BLaER1 (cell line): ENCODE results near the gene HES1.

ENCODE experiments used
- H3K27ac ChIP-seq: shearing (Covaris generic); formaldehyde crosslinking; 2 replicates; pipeline ENCODE4 v1.8.1; 2022
- H3K27me3 ChIP-seq: shearing (Covaris generic); formaldehyde crosslinking; 2 replicates; pipeline ENCODE4 v1.8.1; 2022
- H3K36me3 ChIP-seq: shearing (Covaris generic); formaldehyde crosslinking; 2 replicates; pipeline ENCODE4 v1.8.1; 2022
- H3K4me1 ChIP-seq: shearing (Covaris generic); formaldehyde crosslinking; 2 replicates; pipeline ENCODE4 v1.8.1; 2022
- H3K4me2 ChIP-seq: shearing (Covaris generic); formaldehyde crosslinking; 2 replicates; pipeline ENCODE4 v1.8.1; 2022
- H3K4me3 ChIP-seq: shearing (Covaris generic); formaldehyde crosslinking; 2 replicates; pipeline ENCODE4 v1.8.1; 2022
- H3K9ac ChIP-seq: shearing (Covaris generic); formaldehyde crosslinking; 2 replicates; pipeline ENCODE4 v1.8.1; 2022
- H3K9me3 ChIP-seq: shearing (Covaris generic); formaldehyde crosslinking; 2 replicates; pipeline ENCODE4 v1.8.1; 2022
- H4K20me1 ChIP-seq: shearing (Covaris generic); formaldehyde crosslinking; 2 replicates; pipeline ENCODE4 v1.8.1; 2022
- Cebpa-rat ChIP-seq: shearing (Covaris generic); IDR thresholded peaks from 2 replicates; pipeline ENCODE4 v1.8.1; 2022

Gene HES1

DNA sequence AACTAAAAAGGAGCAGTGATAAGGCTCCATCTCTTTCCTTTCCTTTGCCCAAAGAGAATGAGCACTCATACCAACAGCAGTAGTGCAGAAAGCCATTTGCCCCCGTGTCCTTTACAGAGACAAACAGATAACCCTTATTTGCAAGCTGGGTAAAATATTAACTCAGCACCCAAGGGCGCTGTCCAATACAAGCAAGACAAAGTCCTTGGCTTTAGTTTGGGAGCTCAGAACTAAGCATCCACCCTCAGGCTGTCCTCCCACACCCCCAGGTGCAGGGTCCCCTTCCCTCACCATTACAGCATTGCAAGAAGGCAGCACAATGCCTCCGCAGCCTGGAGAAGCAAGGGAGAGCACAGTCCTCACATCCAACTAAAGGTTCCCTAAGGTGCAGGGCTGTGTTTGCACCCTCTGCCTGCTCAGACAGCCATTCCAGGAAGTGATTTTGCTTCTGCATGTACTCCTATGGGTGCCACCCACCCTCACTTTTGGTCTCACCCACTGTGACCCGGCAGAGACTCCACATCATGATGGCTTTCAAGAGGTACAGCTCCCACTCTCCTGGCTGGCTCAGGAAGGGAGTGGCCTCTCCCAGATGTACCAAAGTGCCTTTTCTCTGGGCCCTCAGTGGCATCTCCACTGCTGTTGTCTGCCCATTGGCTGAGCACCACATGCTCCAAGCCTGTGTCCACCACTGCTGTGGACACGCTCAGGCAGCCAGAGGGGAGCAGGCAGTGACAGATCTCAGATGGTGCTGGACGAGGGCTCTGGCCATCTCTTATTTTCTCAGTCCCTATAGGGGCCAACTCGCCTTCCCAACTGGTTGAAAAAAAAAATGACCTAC lies 34.1 kb upstream of the HES1 start:
- H4K20me1 ChIP-seq = no peaks in the 10 kb centered on the region
- H3K9me3 ChIP-seq = no peaks in the 10 kb centered on the region
- H3K36me3 ChIP-seq = no peaks in the 10 kb centered on the region
- H3K4me2 ChIP-seq = peak overlapping the region; percentile 3; the same call in 1 of the 2 replicates
- H3K27me3 ChIP-seq = no peaks in the 10 kb centered on the region
- no peak overlapping the region for H3K9ac ChIP-seq
- no peak overlapping the region for H3K4me3 ChIP-seq
- no peak for TF ChIP-seq Cebpa-rat
- no peak overlapping the region for H3K27ac ChIP-seq
- peaks cover 56% of the 10 kb centered on the region for H3K4me1 ChIP-seq

DNA sequence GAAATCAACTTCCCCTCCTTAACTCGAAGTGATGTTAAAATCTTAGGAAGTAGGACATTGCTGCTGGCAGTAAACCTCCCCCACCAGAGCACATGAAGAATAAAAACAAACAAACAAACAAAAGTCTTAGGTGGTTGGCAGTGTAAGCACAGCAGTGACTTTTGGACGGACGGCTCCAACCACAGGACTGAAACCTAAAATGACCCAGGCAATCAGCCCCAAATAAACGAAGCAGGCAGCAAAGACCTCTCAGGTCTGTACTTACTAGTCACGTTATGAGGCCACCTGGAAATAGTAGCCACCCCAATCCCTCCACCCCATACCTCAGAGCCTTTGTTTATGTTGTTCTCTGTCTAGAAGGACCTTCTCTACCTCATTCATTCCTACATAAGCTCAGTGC lies 33.5 kb upstream of the HES1 start:
- Histone ChIP-seq H3K4me1 (peaks cover 56% of the 10 kb centered on the region), H3K4me2 (no peak overlapping the region), H3K4me3 (no peak overlapping the region), H3K36me3 (no peaks in the 10 kb centered on the region), H3K9ac (no peak overlapping the region), H3K9me3 (no peaks in the 10 kb centered on the region), H4K20me1 (no peaks in the 10 kb centered on the region), H3K27me3 (no peaks in the 10 kb centered on the region), H3K27ac (no peak overlapping the region)
- TF ChIP-seq Cebpa-rat = no peak

DNA sequence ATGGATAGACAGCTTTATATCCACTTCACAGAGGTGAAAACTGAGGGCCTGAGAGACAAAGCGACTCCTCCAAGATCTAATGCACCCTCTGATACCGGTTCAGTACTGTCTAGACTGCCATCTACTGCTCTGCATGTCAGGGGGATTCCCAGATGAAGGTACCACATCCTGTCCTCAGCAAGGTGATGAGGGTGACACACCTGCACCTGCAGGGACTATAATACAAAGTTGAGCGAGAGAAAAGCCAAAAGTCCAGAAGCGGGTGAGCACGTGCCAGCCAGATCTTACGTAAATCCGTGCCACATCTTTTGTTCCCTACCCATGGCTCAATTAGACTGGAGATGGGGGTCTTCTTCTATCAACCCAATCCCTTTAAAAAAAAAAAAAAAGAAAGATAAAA lies 32.4 kb upstream of the HES1 start:
- Histone ChIP-seq H3K27ac (no peak overlapping the region), H3K27me3 (no peaks in the 10 kb centered on the region), H3K4me2 (peak overlapping the region; percentile 82; the same call in 1 of the 2 replicates), H3K4me3 (no peak overlapping the region), H3K36me3 (no peaks in the 10 kb centered on the region), H3K9me3 (no peaks in the 10 kb centered on the region), H3K4me1 (peaks cover 48% of the 10 kb centered on the region), H4K20me1 (no peaks in the 10 kb centered on the region), H3K9ac (no peak overlapping the region)
- TF ChIP-seq Cebpa-rat = no peak

DNA sequence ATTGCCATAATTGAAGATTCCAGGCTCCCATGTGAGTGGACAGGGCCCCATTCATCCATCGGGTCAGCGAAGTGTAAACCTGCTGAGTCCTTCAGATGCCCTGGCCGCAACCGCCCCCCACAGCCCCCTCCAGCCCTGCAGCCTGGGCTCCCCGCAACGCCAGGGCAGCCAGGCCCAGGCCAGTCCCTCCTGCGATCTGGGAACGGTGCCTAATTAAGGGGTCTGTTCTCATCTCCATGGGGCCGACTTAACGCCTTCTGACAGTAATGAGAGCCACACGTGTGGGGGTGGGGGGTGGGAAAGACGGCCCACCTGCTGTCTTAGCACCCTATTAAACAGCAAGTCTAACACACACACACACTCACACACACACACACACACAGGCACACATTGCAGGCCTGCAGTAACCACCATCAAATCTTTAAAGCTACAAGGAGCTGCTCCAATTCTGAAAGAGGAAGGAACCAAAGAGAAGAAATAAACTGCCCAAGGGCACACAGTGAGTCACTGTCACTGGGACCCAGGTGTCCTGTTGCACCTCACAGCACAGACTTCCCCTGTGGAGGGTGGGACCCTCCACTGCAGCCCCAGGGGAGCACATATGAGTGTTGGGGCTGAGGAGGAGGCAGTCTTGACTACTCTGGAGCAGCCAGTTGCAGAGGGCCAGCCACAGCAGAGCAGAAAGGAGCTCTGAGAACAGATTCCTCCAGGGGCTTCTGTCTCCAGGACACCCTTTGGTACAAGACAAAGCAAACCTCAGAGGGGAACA lies 31.8 kb upstream of the HES1 start:
- no peak overlapping the region for H3K4me3 ChIP-seq
- no peak overlapping the region for H3K27ac ChIP-seq
- 0 out of 2 replicates have a peak overlapping the region, but pooled peaks have one; percentile 7 for H3K9ac ChIP-seq
- H4K20me1 ChIP-seq = no peaks in the 10 kb centered on the region
- no peaks in the 10 kb centered on the region for H3K36me3 ChIP-seq
- H3K4me1 ChIP-seq = peaks cover 42% of the 10 kb centered on the region
- H3K27me3 ChIP-seq = no peaks in the 10 kb centered on the region
- peak overlapping the region; percentile 82 for H3K4me2 ChIP-seq
- no peaks in the 10 kb centered on the region for H3K9me3 ChIP-seq
- TF ChIP-seq Cebpa-rat = no peak

DNA sequence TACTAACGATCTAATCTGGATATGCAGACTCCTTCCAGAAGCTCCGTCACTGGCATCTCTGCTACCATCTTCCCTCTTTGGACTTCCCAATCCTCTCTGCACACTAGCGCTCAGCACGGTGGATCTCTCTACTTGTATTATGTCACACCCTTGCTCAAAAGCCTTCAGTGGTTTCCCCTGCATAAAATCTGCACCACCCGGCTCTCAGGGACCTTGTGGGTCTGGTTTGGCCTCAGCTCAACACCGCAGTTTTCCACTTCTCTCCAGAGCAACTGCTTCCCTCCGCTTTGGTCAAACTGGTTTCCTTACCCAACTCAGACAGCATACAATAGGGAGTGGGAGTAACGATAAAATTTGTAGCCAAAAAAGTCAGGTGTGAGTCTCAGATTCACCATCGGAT lies 30.7 kb upstream of the HES1 start:
- Histone ChIP-seq H3K4me1 (peaks cover 42% of the 10 kb centered on the region), H3K4me3 (no peak overlapping the region), H3K4me2 (peak overlapping the region; percentile 82), H3K9ac (no peak overlapping the region), H3K27me3 (no peaks in the 10 kb centered on the region), H3K36me3 (no peaks in the 10 kb centered on the region), H4K20me1 (no peaks in the 10 kb centered on the region), H3K9me3 (no peaks in the 10 kb centered on the region), H3K27ac (no peak overlapping the region)
- TF ChIP-seq Cebpa-rat = no peak

DNA sequence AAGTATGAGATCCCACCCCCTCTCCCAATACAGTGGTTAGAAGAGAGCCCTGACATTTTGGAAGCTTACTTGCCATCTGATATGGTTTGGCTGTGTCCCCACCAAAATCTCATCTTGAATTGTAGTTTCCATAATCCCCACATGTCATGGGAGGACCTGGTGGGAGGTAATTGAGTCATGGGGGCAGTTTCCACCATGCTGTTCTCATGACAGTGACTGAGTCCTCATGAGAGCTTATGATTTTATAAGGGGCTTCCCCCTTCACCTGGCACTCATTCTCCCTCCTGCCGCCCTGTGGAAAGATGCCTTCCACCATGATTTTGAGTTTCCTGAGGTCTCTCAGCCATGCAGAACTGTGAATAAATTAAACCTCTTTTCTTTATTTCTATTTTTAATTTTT lies 28.8 kb upstream of the HES1 start:
- Histone ChIP-seq H3K4me3 (no peak overlapping the region), H3K9me3 (no peaks in the 10 kb centered on the region), H3K9ac (no peak overlapping the region), H3K4me1 (peaks cover 27% of the 10 kb centered on the region), H3K4me2 (no peak overlapping the region), H3K36me3 (no peaks in the 10 kb centered on the region), H3K27me3 (no peaks in the 10 kb centered on the region), H4K20me1 (no peaks in the 10 kb centered on the region), H3K27ac (no peak overlapping the region)
- TF ChIP-seq Cebpa-rat = no peak

DNA sequence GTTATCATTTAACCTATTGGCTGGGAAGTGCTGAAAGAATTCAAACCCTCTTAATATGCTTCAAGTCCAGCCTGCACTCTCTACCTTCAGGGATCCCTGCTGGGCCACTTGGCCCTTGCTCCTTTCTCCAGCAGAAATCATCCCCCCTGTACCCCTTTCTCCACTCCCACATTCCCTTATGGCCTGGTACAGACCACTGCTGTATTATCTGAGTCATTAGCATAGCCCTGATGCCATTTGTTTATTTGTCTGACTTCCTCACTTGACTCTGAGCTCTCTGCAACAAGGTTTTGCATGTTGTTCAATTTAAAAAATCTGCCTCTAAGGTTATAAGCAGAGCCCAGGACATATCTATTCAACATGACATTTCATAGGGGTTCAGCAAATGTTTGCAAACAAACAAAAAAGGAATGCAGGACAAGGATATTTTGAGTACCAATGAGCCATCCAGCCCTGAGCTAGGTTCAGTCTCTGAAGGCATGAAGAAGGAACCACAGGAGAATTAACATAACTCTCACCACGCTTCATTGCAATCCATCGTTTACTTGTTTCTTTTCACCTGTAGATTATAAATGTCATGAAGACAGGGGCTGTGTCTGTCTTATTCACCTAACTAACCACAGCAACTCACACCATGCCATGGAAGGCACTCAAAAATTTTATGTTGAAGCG lies 26.6 kb upstream of the HES1 start:
- Histone ChIP-seq H3K36me3 (no peaks in the 10 kb centered on the region), H3K9me3 (no peaks in the 10 kb centered on the region), H3K9ac (no peak overlapping the region), H3K27me3 (no peaks in the 10 kb centered on the region), H3K4me2 (no peak overlapping the region), H3K4me1 (peaks cover 14% of the 10 kb centered on the region), H3K27ac (no peak overlapping the region), H3K4me3 (no peak overlapping the region), H4K20me1 (no peaks in the 10 kb centered on the region)
- TF ChIP-seq Cebpa-rat = no peak

DNA sequence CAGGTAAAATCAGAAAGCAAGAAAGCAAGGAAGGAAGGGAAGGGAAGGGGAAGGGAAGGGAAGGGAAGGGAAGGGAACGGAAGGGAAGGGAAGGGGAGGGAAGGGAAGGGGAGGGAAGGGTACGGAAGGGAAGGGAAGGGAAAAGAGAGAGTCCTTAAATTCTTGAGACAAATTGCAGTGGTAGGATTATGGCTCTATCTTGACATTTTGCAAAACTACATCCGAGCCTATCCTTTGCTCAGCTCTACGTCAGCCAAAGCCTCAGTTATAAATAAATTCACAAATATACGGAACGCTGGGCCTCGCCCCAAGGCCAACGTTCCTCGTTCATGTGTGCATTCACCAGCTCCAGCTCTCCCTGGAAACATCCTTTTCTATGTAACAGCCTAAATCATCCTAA lies 25.5 kb upstream of the HES1 start:
- no peaks in the 10 kb centered on the region for H3K9me3 ChIP-seq
- H3K4me2 ChIP-seq = no peak overlapping the region
- peaks cover 2% of the 10 kb centered on the region for H3K4me1 ChIP-seq
- no peaks in the 10 kb centered on the region for H3K36me3 ChIP-seq
- H4K20me1 ChIP-seq = no peaks in the 10 kb centered on the region
- no peaks in the 10 kb centered on the region for H3K27me3 ChIP-seq
- no peak for TF ChIP-seq Cebpa-rat
- no peak overlapping the region for H3K4me3 ChIP-seq
- no peak overlapping the region for H3K27ac ChIP-seq
- no peak overlapping the region for H3K9ac ChIP-seq

DNA sequence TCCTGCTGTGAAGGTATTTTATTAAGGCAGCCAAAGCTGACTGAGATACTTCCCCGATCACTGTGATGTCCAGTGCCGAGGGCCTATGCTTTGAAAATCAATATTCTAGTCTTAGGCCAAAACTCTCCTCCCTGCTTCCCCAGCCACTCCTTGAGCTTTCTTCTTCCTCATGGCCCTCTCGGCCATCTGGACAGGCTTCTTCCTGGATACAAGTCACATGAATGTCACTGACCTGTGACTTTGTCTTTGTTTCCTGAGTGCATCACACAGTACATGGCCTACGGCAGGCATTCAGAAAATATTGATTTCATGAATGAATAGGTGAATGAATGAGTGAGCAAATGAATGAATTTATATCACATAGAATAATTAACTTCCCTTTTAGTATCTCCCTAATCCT lies 24.6 kb upstream of the HES1 start:
- no peaks in the 10 kb centered on the region for H3K9me3 ChIP-seq
- no peaks in the 10 kb centered on the region for H3K27me3 ChIP-seq
- H3K4me3 ChIP-seq = no peak overlapping the region
- H3K4me2 ChIP-seq = no peak overlapping the region
- no peak overlapping the region for H3K27ac ChIP-seq
- H3K9ac ChIP-seq = no peak overlapping the region
- H4K20me1 ChIP-seq = no peaks in the 10 kb centered on the region
- H3K4me1 ChIP-seq = no peaks in the 10 kb centered on the region; the same call in 1 of the 2 replicates
- no peaks in the 10 kb centered on the region for H3K36me3 ChIP-seq
- no peak for TF ChIP-seq Cebpa-rat
